IPS DF 6.9 (cell line): ENCODE measurements around the gene SHC2.

Experiments used
- DNase-seq: peaks from one replicate; pipeline ENCODE4 v3.0.0-alpha.2; 2013; ENCODE audit warnings: low read depth, low spot score
- H3K27ac ChIP-seq: one replicate; pipeline ENCODE4 v1.5.1; 2013; ENCODE audit warnings: low read length, control low read depth
- H3K27me3 ChIP-seq: 2 replicates; pipeline ENCODE4 v1.6.1; 2013; ENCODE audit warnings: mild to moderate bottlenecking, low read length; ENCODE audit not compliant: control insufficient read depth, insufficient read depth
- H3K36me3 ChIP-seq: 2 replicates; pipeline ENCODE4 v1.6.1; 2013; ENCODE audit warnings: low read length; ENCODE audit not compliant: control insufficient read depth, insufficient read depth
- H3K4me1 ChIP-seq: 2 replicates; pipeline ENCODE4 v1.6.1; 2013; ENCODE audit warnings: low read length; ENCODE audit not compliant: control insufficient read depth, insufficient read depth
- H3K4me3 ChIP-seq: 2 replicates; pipeline ENCODE4 v1.5.1; 2013; ENCODE audit warnings: mild to moderate bottlenecking, low read length
- H3K9me3 ChIP-seq: 2 replicates; pipeline ENCODE4 v1.6.1; 2013; ENCODE audit warnings: low read length, inconsistent platforms; ENCODE audit not compliant: control insufficient read depth, insufficient read depth
- WGBS: extraction: QIAGEN DNeasy Blood & Tissue Kit; methylation state at CpG from one replicate; pipeline ENCODE4 v1.1.7; 2013; ENCODE audit warnings: mixed read lengths, missing lambda C conversion rate; ENCODE audit not compliant: insufficient read length, insufficient coverage; 5-methylcytosine and 5-hydroxymethylcytosine counted together

SHC2 gene

GRCh38 chr19:369876-370275 lies 91.0 kb downstream of the SHC2 start:
- Histone ChIP-seq H3K9me3 (no peaks in the 10 kb centered on the region), H3K36me3 (no peaks in the 10 kb centered on the region; the same call in 1 of the 2 replicates), H3K27me3 (no peaks in the 10 kb centered on the region), H3K4me3 (no peak overlapping the region), H3K4me1 (no peaks in the 10 kb centered on the region), H3K27ac (no peak overlapping the region)
- DNase-seq = no peak
- no CpG with 5 or more reads among the region's 14 CpGs for WGBS

GRCh38 chr19:369256-369655 lies 91.6 kb downstream of the SHC2 start:
- Histone ChIP-seq H3K9me3 (no peaks in the 10 kb centered on the region), H3K27me3 (no peaks in the 10 kb centered on the region), H3K4me3 (no peak overlapping the region), H3K4me1 (no peaks in the 10 kb centered on the region), H3K36me3 (no peaks in the 10 kb centered on the region; the same call in 1 of the 2 replicates), H3K27ac (no peak overlapping the region)
- no peak for DNase-seq
- WGBS = no CpG with 5 or more reads among the region's 13 CpGs

DNA sequence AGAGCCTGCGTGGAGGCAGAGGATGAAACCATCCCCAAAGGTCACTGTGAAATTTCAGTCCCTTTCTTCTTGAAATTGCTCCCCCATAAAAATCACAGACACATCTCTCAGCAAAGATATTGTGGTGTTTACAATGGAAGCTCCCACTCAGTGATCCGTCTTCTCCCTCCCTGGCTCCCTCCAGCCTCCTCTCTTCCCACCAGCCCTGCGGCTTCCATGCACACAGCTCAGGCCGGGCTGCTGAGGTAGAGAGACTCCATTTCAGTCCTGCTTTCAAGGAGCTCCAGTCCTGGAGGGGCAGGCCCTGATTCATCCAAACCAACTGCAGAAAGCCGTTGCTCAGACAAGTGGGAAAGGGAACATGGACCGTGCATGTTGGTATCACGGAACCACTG lies 92.2 kb downstream of the SHC2 start:
- no CpG with 5 or more reads among the region's 7 CpGs for WGBS
- DNase-seq = no peak

DNA sequence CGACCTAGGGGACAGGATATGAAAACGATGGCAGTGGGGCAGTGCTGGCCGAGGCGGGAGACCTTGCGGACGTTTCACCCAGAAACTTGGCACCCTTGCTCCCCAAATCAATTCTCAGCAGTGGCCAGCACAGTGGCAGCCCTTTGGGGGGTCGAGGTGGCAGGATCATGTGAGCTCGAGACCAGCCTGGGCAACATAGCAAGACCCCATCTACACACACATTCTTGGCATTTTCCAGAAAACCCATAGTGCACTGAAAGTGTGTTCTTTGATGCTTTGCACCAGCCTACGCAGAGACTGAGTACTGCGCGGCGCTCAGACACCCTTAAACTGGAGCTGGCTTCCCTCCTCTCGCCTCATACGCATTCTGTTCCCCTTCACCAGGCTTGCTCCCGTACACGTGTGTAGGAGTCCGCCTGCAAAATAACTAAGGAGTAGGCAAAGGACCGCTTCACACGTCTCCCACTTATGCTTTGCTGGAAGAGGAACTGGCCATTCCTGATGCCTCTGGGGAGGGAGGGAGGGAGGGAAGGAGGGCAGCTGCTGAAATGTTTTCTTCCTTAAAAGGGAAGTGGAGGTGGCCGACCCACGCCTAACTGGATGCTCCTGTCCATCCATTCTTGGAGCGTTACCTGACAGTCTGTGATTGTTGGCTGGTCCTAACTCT lies 92.7 kb downstream of the SHC2 start:
- no peak for DNase-seq
- Histone ChIP-seq H3K9me3 (no peaks in the 10 kb centered on the region), H3K27me3 (no peaks in the 10 kb centered on the region), H3K4me1 (no peaks in the 10 kb centered on the region), H3K27ac (no peak overlapping the region), H3K36me3 (no peaks in the 10 kb centered on the region; the same call in 1 of the 2 replicates), H3K4me3 (no peak overlapping the region)
- WGBS = no CpG with 5 or more reads among the region's 22 CpGs

More for the DNA sequence above, 92.2 kb downstream of the SHC2 start:
- H3K9me3 ChIP-seq = no peaks in the 10 kb centered on the region
- no peaks in the 10 kb centered on the region for H3K27me3 ChIP-seq
- no peaks in the 10 kb centered on the region; the same call in 1 of the 2 replicates for H3K36me3 ChIP-seq
- H3K4me3 ChIP-seq = no peak overlapping the region
- no peaks in the 10 kb centered on the region for H3K4me1 ChIP-seq
- no peak overlapping the region for H3K27ac ChIP-seq

DNA sequence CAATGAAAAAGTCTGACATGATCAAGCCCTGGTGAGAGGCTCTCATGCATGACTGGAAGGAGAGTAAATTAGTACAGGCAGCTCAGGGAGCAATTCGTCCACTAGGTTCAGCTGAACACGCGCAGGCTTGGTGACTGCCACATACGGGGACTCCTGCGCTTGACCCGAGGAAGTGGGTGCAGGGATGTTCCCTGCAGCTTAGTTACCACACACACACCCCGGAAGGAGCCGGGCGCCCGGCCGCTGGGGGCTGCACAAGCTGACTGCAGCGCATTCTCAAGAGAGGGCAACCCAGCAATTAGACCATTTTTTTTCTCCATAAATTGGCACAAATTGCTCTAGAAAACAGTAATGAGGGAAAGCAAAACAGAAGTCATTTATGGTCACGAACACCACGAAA lies 93.3 kb downstream of the SHC2 start:
- H3K4me3 ChIP-seq = no peak overlapping the region
- WGBS = no CpG with 5 or more reads among the region's 14 CpGs
- H3K4me1 ChIP-seq = no peaks in the 10 kb centered on the region
- H3K27me3 ChIP-seq = no peaks in the 10 kb centered on the region
- DNase-seq = no peak
- no peaks in the 10 kb centered on the region for H3K9me3 ChIP-seq
- no peaks in the 10 kb centered on the region; the same call in 1 of the 2 replicates for H3K36me3 ChIP-seq
- H3K27ac ChIP-seq = no peak overlapping the region

DNA sequence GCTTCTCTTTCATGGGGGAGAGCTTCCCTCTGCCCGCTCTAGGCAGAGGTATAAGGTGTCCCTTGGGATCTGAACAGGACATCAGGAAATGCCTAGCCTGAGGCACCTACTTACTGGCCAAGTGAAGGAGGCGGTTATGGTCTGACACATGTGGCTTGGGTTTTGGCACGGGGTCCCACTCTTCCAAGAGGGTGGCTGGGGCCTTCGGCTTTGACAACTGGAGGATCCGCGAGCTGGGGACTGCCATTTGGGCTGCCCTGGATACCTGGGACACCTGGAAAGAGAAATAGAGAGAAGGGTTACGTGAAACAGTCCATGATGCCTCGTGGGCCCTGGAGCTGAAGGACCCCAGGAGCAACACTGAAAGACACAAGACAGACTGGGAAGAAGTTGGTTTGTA lies 93.9 kb downstream of the SHC2 start:
- H3K4me3 ChIP-seq = no peak overlapping the region
- no peaks in the 10 kb centered on the region for H3K27me3 ChIP-seq
- no peak overlapping the region for H3K27ac ChIP-seq
- H3K9me3 ChIP-seq = no peaks in the 10 kb centered on the region
- no peak for DNase-seq
- WGBS = no CpG with 5 or more reads among the region's 8 CpGs
- H3K36me3 ChIP-seq = no peaks in the 10 kb centered on the region; the same call in 1 of the 2 replicates
- H3K4me1 ChIP-seq = no peaks in the 10 kb centered on the region
